Keratinocyte (primary cell): ENCODE results near the gene SLC9A3. TPM values are rescaled to one million over a fixed set of nuclear protein-coding genes. Genes with fewer than 3 reads are reported as not detected.
A peak's percentile ranks its signal among the peaks of the same experiment; 100 is the strongest.

Experiments
- DNase-seq: peaks from one replicate; pipeline ENCODE4 v3.0.0-alpha.2; 2011; ENCODE audit warnings: low read depth, missing footprints, low spot score
- FAIRE-seq: peaks from 2 replicates; lab custom pipeline; 2011; peaks lifted over from hg19 to GRCh38; lab: Jason Lieb, UNC
- H2AFZ ChIP-seq: 2 replicates; pipeline ENCODE4 v1.6.0; 2012; ENCODE audit warnings: low read length, control low read depth, inconsistent platforms; ENCODE audit not compliant: control insufficient read depth
- H3K27ac ChIP-seq: 2 replicates; pipeline ENCODE4 v1.5.1; 2011; ENCODE audit warnings: low read length; ENCODE audit not compliant: control insufficient read depth, insufficient read depth
- H3K27me3 ChIP-seq: 3 replicates; pipeline ENCODE4 v1.6.0; 2011; ENCODE audit warnings: low read length; ENCODE audit not compliant: control insufficient read depth, insufficient read depth; ENCODE audit errors: extremely low read depth
- H3K36me3 ChIP-seq, 2 experiments: 2 replicates in 1 of 2; 3 replicates in 1 of 2; pipeline ENCODE4 v1.5.1; 2011; ENCODE audit warnings: low read length in 2 of 2, mild to moderate bottlenecking in 1 of 2; ENCODE audit not compliant: control insufficient read depth in 2 of 2, insufficient read depth in 2 of 2; ENCODE audit errors: extremely low read depth in 1 of 2
- H3K4me1 ChIP-seq: 3 replicates; pipeline ENCODE4 v1.5.1; 2011; ENCODE audit warnings: low read length; ENCODE audit not compliant: control insufficient read depth, insufficient read depth; ENCODE audit errors: extremely low read depth
- H3K4me2 ChIP-seq: 3 replicates; pipeline ENCODE4 v1.6.0; 2011; ENCODE audit warnings: low read depth, low read length; ENCODE audit not compliant: control insufficient read depth, insufficient read depth; ENCODE audit errors: extremely low read depth
- H3K4me3 ChIP-seq, 3 experiments: fragments of 200-600 bp in 1 of 3; sonication (generic) in 1 of 3; 2 replicates in 2 of 3; 3 replicates in 1 of 3; pipeline ENCODE4 v1.5.1; 2011 to 2016; ENCODE audit warnings: low read length in 3 of 3, mild to moderate bottlenecking in 3 of 3, control low read depth in 2 of 3, inconsistent platforms in 1 of 3, low read depth in 1 of 3, mixed read lengths in 1 of 3, mixed run types in 1 of 3, moderate library complexity in 1 of 3; ENCODE audit not compliant: control insufficient read depth in 2 of 3, insufficient read depth in 2 of 3; ENCODE audit errors: extremely low read depth in 1 of 3
- H3K79me2 ChIP-seq: 2 replicates; pipeline ENCODE4 v1.6.0; 2012; ENCODE audit warnings: low read length; ENCODE audit not compliant: control insufficient read depth, insufficient read depth
- H3K9ac ChIP-seq: 3 replicates; pipeline ENCODE4 v1.6.0; 2011; ENCODE audit warnings: low read length; ENCODE audit not compliant: control insufficient read depth, insufficient read depth; ENCODE audit errors: extremely low read depth
- H3K9me1 ChIP-seq: 3 replicates; pipeline ENCODE4 v1.6.0; 2011; ENCODE audit warnings: low read length; ENCODE audit not compliant: control insufficient read depth, insufficient read depth; ENCODE audit errors: extremely low read depth
- H3K9me3 ChIP-seq: 2 replicates; pipeline ENCODE4 v1.5.1; 2012; ENCODE audit warnings: low read depth, low read length; ENCODE audit not compliant: control insufficient read depth
- H4K20me1 ChIP-seq: 3 replicates; pipeline ENCODE4 v1.6.0; 2011; ENCODE audit warnings: low read length; ENCODE audit not compliant: control insufficient read depth, insufficient read depth; ENCODE audit errors: extremely low read depth
- CTCF ChIP-seq, 3 experiments: IDR thresholded peaks in 1 of 3; conservative IDR thresholded peaks in 1 of 3; optimal IDR thresholded peaks in 1 of 3; 2 replicates in 2 of 3; 3 replicates in 1 of 3; pipeline versions ENCODE3 to v1.5.1; 2011; ENCODE audit warnings: low read length in 3 of 3, mild to moderate bottlenecking in 3 of 3, moderate library complexity in 2 of 3, control low read depth in 1 of 3, inconsistent platforms in 1 of 3; ENCODE audit not compliant: insufficient read depth in 2 of 3; ENCODE audit errors: extremely low read depth in 1 of 3
- EZH2 ChIP-seq: IDR thresholded peaks from one replicate; pipeline ENCODE4 v1.6.1; 2012; ENCODE audit warnings: inconsistent platforms, mild to moderate bottlenecking, low read length, moderate library complexity
- dilution Hi-C: fragments of 300-500 bp; cut with MboI; formaldehyde crosslinking; loops from one replicate; pipeline ENCODE4 v1.7.0; 2020; ENCODE audit warnings: low sequenced_read_pairs; ENCODE audit not compliant: extremely low pct_ligation_motif_present
- polyA plus RNA-seq, 5 experiments: library from polyadenylated mRNA; depleted of rRNA in 3 of 5; stranded (reverse) in 3 of 5; stranded (forward) in 1 of 5; unstranded in 1 of 5; fragments of >200 nt; gene quantifications; 1 replicate in 1 of 5; 2 replicates in 3 of 5; 3 replicates in 1 of 5; pipeline versions ENCODE4 v1.2.1 to v1.2.3, GENCODE V29; 2011 to 2012; ENCODE audit warnings: missing spikeins in 2 of 5, low read depth in 1 of 5, low replicate concordance in 1 of 5

Gene SLC9A3
- polyA plus RNA-seq, 1 donor (not counting 4 experiments of a cell fraction or from before 2014, with no cell fraction given): 0.55 TPM

DNA sequence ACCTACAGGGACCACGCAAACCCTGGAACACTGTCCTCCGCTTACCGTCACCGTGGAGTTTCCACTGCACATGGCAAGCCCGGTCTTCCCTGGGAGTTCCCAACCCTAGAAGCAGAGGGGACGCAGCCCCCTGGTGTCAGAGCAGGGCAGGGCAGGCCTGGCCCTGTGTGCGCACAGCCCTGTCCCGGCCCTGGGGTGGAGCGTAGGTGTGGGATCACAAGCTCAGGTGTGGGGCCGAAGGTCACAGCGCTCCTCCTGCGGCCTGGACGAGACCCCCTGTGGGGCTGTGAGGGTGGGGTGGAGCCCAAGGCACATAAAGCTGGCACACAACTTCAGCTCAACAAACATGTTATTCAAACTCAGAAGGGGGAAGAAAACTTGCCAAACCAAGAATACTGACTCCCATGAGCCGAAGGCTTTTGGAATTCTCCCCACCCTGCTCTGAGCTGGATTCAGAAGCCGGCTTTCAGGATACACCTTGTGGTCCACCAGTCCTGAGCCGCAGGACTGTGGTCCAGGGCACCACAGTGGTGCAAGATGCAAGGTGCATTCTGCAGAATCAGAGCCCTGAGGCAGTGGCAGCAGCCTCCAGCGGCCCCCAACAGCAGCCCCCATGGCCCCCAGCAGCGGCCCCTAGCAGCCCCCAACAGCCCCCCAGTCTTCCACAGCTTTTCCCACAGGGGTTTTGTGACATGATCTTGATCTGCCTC is 93.1 kb downstream of the SLC9A3 start:
- no peak for DNase-seq
- Histone ChIP-seq H4K20me1 (no peaks in the 10 kb centered on the region), H2AFZ (no peak overlapping the region), H3K79me2 (no peaks in the 10 kb centered on the region), H3K4me2 (no peak overlapping the region), H3K36me3 (no peaks in the 10 kb centered on the region), H3K9me1 (no peaks in the 10 kb centered on the region), H3K9me3 (no peaks in the 10 kb centered on the region), H3K4me3 (no peak overlapping the region), H3K4me1 (peaks cover 4% of the 10 kb centered on the region), H3K27ac (no peak overlapping the region), H3K9ac (no peak overlapping the region), H3K27me3 (no peaks in the 10 kb centered on the region)
- dilution Hi-C loops: no loop called here
- no peak for TF ChIP-seq EZH2
- TF ChIP-seq CTCF (optimal IDR thresholded peaks at IDR 0.05 in 1 of 3, IDR thresholded peaks at IDR 0.05 in 1 of 3, conservative IDR thresholded peaks at IDR 0.05 in 1 of 3; ENCODE audit: extremely low read depth in 1 of 3, insufficient read depth in 2 of 3, low read length in 3 of 3): peak; percentile 62 to 72 (median 72)
- FAIRE-seq: no peak

- dilution Hi-C loops: no loop called here
- FAIRE-seq: no peak
- no peak overlapping the region for H3K27ac ChIP-seq
- H3K27me3 ChIP-seq: no peaks in the 10 kb centered on the region
- H4K20me1 ChIP-seq: no peaks in the 10 kb centered on the region
- H3K36me3 ChIP-seq: no peaks in the 10 kb centered on the region
- no peak for DNase-seq
- no peaks in the 10 kb centered on the region for H3K79me2 ChIP-seq
- H3K9ac ChIP-seq: no peak overlapping the region
- peaks cover 4% of the 10 kb centered on the region for H3K4me1 ChIP-seq
- no peak overlapping the region for H2AFZ ChIP-seq
- TF ChIP-seq CTCF (optimal IDR thresholded peaks at IDR 0.05 in 1 of 3, IDR thresholded peaks at IDR 0.05 in 1 of 3, conservative IDR thresholded peaks at IDR 0.05 in 1 of 3; ENCODE audit: extremely low read depth in 1 of 3, insufficient read depth in 2 of 3, low read length in 3 of 3) (no peak), EZH2 (no peak)
- peak overlapping the region; percentile 45 for H3K4me2 ChIP-seq
- no peak overlapping the region for H3K4me3 ChIP-seq
- no peaks in the 10 kb centered on the region for H3K9me3 ChIP-seq
- no peaks in the 10 kb centered on the region for H3K9me1 ChIP-seq
These were observed 93.9 kb downstream of the SLC9A3 start for GRCh38 chr5:430214-430925.
